NCI-H1694 (cell line): ENCODE measurements around the gene ZFAND3.

Source experiments
- DNase-seq: peaks from one replicate; lab custom pipeline; 2025; lab: John Stamatoyannopoulos, UW

ZFAND3 gene

GRCh38 chr6:37798436-37799262 is 20.9 kb upstream of the ZFAND3 start:
- DNase-seq, result no peak

- no peak for DNase-seq
Observed at GRCh38 chr6:37799263-37799644, 20.3 kb upstream of the ZFAND3 start.

GRCh38 chr6:37800703-37801604 is 18.6 kb upstream of the ZFAND3 start:
- DNase-seq, result no peak

- DNase-seq, result no peak
Observed at GRCh38 chr6:37801605-37801940, 18.0 kb upstream of the ZFAND3 start.

GRCh38 chr6:37802810-37803209 is 16.7 kb upstream of the ZFAND3 start:
- DNase-seq, result no peak

- DNase-seq, result no peak
Observed at GRCh38 chr6:37804586-37804985, 14.9 kb upstream of the ZFAND3 start.

GRCh38 chr6:37806213-37806612 is 13.3 kb upstream of the ZFAND3 start:
- DNase-seq, result no peak

GRCh38 chr6:37807656-37808055 is 11.9 kb upstream of the ZFAND3 start:
- DNase-seq, result peak; percentile 97

- peak; percentile 21 for DNase-seq
Observed at GRCh38 chr6:37809197-37809543, 10.4 kb upstream of the ZFAND3 start.

- no peak for DNase-seq
Observed at GRCh38 chr6:37812841-37813240, 6.7 kb upstream of the ZFAND3 start.

GRCh38 chr6:37814374-37814773 is 5.2 kb upstream of the ZFAND3 start:
- no peak for DNase-seq

- DNase-seq, result no peak
Observed at GRCh38 chr6:37816599-37817375, 2.7 kb upstream of the ZFAND3 start.

GRCh38 chr6:37818536-37819176 is 871 bp upstream of the ZFAND3 start:
- peak; percentile 81 for DNase-seq

- DNase-seq, result no peak
Observed at GRCh38 chr6:37819802-37820717, 533 bp downstream of the ZFAND3 start.

GRCh38 chr6:37820718-37821079 is 1.2 kb downstream of the ZFAND3 start:
- no peak for DNase-seq

- DNase-seq, result no peak
Observed at GRCh38 chr6:37821446-37821845, 1.9 kb downstream of the ZFAND3 start.

GRCh38 chr6:37822851-37823682 is 3.5 kb downstream of the ZFAND3 start:
- no peak for DNase-seq

- no peak for DNase-seq
Observed at GRCh38 chr6:37824170-37824569, 4.6 kb downstream of the ZFAND3 start.

- DNase-seq, result no peak
Observed at GRCh38 chr6:37826188-37826587, 6.7 kb downstream of the ZFAND3 start.

- no peak for DNase-seq
Observed at GRCh38 chr6:37826993-37827392, 7.5 kb downstream of the ZFAND3 start.
